Activated CD4-positive, alpha-beta T cell treated with anti-CD3 and anti-CD28 coated beads, Interleukin-2, amount 10 ng/mL, durations not matched to agents 7 days and 5 days (primary cell): ENCODE data around the gene ZFP92. TPM values are rescaled to one million over a fixed set of nuclear protein-coding genes. Genes with fewer than 3 reads are reported as not detected.
"Not testable (repeated sequence)": the region's sequence is repeated elsewhere in the genome, so short reads cannot be mapped to it uniquely, and the experiment has no call there.

Experiments
- CTCF ChIA-PET: fragments of 350-600 bp; sonication (Branson Sonifier 250); formaldehyde crosslinking; loops from one replicate; lab custom pipeline; 2021; ENCODE audit warnings: antibody characterized with exemption; lab: Charles Lee
- POLR2A ChIA-PET: fragments of 350-600 bp; sonication (Branson Sonifier 250); formaldehyde crosslinking; loops from one replicate; lab custom pipeline; 2021; ENCODE audit warnings: antibody characterized with exemption; lab: Charles Lee
- DNase-seq: peaks from one replicate; pipeline ENCODE4 v3.0.0-alpha.2; 2020
- H3K27ac Mint-ChIP-seq: one replicate; pipeline ENCODE4 v1.8.0; 2021; ENCODE audit warnings: mild to moderate bottlenecking, moderate library complexity, mixed read lengths
- H3K27me3 Mint-ChIP-seq: one replicate; pipeline ENCODE4 v1.8.0; 2021; ENCODE audit warnings: mixed read lengths
- H3K36me3 Mint-ChIP-seq: one replicate; pipeline ENCODE4 v1.8.0; 2021; ENCODE audit warnings: low read depth, mixed read lengths
- H3K4me1 Mint-ChIP-seq: one replicate; pipeline ENCODE4 v1.8.0; 2021; ENCODE audit warnings: mixed read lengths
- H3K4me3 Mint-ChIP-seq: one replicate; pipeline ENCODE4 v1.8.0; 2021; ENCODE audit warnings: mild to moderate bottlenecking, moderate library complexity, mixed read lengths
- H3K9me3 Mint-ChIP-seq: one replicate; pipeline ENCODE4 v1.8.0; 2021; ENCODE audit warnings: mixed read lengths
- total RNA-seq, 2 experiments: library from RNA; stranded (reverse); gene quantifications; one replicate each; pipeline ENCODE4 v1.2.3, GENCODE V29; 2021

Gene ZFP92
- total RNA-seq, 2 experiments from 2014 or later = 0.52 to 0.60 TPM

DNA sequence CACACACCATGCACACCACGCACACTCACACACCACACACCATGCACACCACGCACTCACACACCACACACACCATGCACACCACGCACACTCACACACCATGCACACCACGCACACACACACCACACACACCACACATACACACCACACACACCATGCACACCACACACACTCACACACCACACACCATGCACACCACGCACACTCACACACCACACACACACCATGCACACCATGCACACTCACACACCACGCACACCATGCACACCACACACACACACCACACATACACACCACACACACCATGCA is 21.9 kb upstream of the ZFP92 start:
- H3K36me3 Mint-ChIP-seq, POLR2A ChIA-PET, H3K9me3 Mint-ChIP-seq, H3K4me3 Mint-ChIP-seq, H3K4me1 Mint-ChIP-seq, DNase-seq, H3K27ac Mint-ChIP-seq, H3K27me3 Mint-ChIP-seq: not testable (repeated sequence)
- CTCF ChIA-PET = interaction anchor here (0.6 kb wide), 1 partner anchor 322 kb away, joined by 3 read pairs; no protein-coding TSS in a partner anchor

DNA sequence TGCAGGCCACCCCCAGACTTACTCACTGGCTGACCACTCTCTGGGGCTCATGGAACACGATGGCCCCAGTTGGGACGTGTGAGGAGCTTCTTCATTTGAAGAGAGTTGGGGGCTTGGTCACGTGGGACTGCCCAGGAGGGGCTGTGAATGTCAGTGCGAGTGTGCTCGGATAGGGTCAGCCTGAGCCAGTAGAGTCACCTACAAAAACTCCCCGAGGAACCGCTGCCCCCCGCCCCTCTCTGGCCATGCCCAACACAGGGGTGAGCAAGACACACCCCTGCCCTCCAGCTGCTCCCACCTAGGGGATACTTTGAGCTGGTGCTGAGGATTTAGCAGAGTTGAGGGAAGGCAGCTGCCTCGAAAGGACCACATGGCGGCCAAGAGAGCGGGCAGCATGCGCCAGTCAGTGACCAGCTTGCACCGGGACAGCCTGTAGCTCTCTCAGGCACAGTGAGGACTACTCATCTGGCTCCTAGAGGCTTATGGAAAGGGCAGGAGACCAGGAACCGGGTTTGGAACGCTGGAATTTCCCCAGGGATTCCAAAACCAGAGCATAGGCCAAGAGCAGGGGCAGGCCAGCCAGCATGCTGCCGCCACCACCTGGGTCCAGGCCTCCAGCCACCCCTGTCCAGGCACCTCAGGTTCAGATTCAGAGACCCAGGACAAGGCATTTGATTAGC is 18.5 kb upstream of the ZFP92 start:
- H3K9me3 Mint-ChIP-seq = no peaks in the 10 kb centered on the region
- no peak overlapping the region for H3K27ac Mint-ChIP-seq
- no peaks in the 10 kb centered on the region for H3K4me1 Mint-ChIP-seq
- H3K4me3 Mint-ChIP-seq = no peak overlapping the region
- CTCF ChIA-PET = interaction anchor here (1.3 to 1.6 kb wide), 2 partner anchors 11 to 14 kb away, joined by 3 read pairs; no protein-coding TSS in a partner anchor
- no peaks in the 10 kb centered on the region for H3K27me3 Mint-ChIP-seq
- H3K36me3 Mint-ChIP-seq = no peaks in the 10 kb centered on the region
- no peak for DNase-seq
- POLR2A ChIA-PET = no interaction called here

DNA sequence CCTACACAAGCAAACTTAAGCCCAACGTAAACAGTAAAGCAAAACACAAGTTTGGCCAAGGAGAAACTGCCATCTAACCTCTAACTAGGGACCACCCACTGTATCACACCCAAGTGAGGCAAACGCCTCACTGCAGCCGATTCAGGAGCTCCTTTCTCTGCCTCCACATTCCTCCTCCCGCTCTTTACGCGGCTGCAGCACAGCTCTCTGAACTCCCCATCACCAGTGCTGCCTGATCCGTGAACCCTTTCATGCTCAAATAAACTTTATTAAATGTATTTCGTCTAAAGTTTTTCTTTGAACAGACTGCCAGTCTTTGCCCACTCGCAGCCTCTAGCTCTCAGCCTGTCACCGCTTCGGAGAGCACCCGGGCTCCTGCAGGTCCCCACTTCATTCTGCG is 16.7 kb upstream of the ZFP92 start:
- ChIA-PET POLR2A (no interaction called here), CTCF (no interaction called here)
- Mint-ChIP-seq H3K4me1 (no peaks in the 10 kb centered on the region), H3K27ac (no peak overlapping the region), H3K9me3 (no peaks in the 10 kb centered on the region), H3K27me3 (no peaks in the 10 kb centered on the region), H3K36me3 (no peaks in the 10 kb centered on the region), H3K4me3 (no peak overlapping the region)
- no peak for DNase-seq

DNA sequence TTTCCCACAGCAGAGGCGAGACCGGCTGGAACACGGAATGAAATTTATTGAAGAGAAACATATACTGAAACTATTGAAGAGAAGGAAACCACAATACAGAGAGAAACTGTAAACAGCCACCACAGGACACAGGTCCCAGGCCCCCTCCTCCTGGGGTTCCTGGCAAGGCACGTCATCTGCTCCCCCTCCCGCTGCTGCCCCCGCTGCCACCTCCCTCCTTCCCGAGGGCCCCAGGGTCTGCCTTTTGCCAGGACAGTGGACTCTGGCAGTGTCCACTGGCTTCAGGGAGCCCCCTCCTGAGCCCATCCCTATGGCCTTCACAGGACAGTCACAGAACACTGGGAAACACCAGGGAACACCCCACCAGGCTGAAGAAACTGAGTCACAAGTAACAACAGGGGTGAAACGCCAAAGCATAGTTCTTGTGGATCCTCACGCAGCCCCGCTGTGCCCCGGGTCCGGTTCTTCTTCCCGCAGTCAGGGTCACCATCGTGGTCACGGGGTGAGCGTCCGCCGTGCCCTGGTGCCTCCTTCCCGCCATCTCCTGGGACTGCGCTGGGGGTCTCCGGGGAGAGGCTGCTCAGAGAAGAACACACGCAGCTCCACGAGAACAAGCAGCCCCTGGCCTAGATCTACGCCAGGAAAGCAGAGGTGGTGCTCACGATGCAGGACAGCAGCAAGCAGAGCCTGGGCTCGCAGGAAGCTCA is 15.5 kb upstream of the ZFP92 start:
- Mint-ChIP-seq H3K4me1 (peaks cover 1% of the 10 kb centered on the region), H3K27me3 (no peaks in the 10 kb centered on the region), H3K27ac (no peak overlapping the region), H3K36me3 (no peaks in the 10 kb centered on the region), H3K4me3 (no peak overlapping the region), H3K9me3 (no peaks in the 10 kb centered on the region)
- ChIA-PET CTCF (no interaction called here), POLR2A (no interaction called here)
- no peak for DNase-seq

DNA sequence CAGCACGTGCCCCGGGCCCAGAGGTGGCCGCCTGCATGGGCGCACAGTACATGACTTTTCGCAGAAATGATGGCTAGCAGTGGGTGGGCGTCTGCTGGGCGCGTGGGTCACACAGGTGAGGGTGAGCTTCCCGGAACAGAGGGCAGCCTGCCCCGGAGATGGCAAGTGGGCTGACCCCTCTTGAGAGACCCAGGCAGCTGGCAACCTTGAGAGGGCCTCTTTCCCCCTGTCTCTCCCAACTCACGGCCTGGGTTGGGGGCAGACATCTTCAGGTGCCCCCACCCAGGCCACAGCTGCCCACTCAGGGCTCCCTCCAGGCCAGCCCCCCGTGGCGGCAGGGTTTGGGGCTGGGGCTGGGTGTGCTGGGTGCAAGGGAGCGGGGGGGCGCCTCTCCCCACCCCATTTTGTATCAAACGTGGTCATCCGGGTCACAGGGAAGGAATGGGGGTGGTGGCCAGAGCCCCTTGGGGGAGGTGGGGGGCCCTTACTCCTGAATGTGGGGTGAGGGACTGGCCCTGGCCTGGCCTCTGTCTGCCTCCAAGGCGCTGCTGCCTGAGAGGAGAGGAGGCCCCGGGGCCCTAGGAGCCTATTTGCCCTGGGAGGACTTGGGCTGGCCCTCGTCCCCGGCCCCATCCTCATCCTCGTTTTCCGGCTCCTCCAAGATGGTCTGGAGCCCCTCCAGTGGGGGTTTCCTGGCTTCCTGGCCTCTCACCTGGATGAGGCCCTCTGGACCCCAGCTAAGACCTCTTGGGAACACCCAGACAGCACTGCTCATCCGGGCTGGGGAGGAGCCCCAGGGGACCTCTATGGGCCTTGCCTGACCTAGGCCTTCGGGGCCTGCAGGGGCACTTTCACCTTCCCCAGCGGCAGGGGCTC is 14.7 kb upstream of the ZFP92 start:
- Mint-ChIP-seq H3K27me3 (no peaks in the 10 kb centered on the region), H3K36me3 (no peaks in the 10 kb centered on the region), H3K4me3 (no peak overlapping the region), H3K9me3 (no peaks in the 10 kb centered on the region), H3K4me1 (peaks cover 1% of the 10 kb centered on the region), H3K27ac (no peak overlapping the region)
- POLR2A ChIA-PET = no interaction called here
- CTCF ChIA-PET = no interaction called here
- no peak for DNase-seq

DNA sequence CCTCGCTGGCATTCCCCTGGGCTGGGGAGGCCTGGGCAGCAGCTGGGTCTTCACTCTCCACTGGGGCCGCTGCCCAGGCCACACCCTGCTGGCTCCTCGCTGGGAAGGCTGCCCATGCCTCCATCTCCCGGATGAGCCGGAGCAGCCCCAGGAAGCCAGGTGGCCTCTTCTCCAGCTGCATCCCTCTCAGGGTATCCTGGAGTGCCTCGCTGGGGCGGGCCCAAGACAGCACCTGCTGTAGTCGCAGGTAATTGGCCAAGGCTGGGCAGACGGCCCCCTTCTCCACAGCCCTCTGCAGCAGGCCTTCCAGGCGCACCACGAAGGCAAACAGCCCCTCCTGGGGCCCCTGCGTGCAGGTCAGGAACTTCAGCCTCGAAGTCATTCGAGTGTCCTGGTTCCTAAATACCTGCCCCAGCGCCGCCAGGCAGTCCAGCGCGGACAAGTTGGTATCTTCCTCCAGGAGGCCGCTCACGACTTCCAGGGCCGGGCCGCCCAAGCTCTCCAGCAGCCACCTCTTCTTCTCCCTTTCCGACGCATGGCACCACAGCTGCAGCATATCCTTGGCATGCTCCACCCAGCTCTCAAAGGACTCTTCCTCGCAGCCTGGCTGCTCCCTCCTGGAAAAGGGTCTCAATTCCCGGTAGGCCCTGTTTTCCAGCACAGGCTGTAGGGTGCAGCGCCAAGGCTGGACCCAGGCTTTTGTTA is 13.9 kb upstream of the ZFP92 start:
- Mint-ChIP-seq H3K9me3 (no peaks in the 10 kb centered on the region), H3K4me3 (no peak overlapping the region), H3K36me3 (no peaks in the 10 kb centered on the region), H3K27me3 (peaks cover 3% of the 10 kb centered on the region), H3K4me1 (peaks cover 1% of the 10 kb centered on the region), H3K27ac (no peak overlapping the region)
- DNase-seq = no peak
- ChIA-PET POLR2A (no interaction called here), CTCF (no interaction called here)

DNA sequence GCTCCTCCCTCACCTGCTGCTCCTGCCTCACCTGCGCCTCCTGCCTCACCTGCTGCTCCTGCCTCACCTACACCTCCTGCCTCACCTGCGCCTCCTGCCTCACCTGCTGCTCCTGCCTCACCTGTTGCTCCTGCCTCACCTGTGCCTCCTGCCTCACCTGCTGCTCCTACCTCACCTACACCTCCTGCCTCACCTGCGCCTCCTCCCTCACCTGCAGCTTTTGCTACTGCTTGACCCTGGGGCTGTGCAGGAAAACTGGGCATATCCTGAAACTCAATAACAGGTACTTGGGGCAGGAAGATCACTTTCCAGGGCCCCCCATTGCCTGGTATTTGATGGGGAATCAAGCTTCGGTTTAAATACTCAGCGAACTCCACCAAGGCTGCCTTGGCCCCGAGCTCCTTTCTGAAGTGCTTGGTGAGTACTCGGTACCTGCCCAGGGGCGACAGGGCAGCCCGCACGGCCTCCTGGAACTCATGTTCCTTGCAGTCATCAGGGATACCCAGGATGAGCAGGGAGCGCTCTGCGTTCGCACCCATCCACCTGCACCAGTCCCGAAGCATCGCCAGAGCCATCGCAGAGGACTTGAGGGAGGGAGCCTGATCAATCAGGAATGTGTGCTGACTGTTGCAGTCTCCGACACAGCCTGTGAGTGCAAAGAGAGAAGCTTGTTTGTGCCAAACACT is 12.9 kb upstream of the ZFP92 start:
- POLR2A ChIA-PET = no interaction called here
- H3K36me3 Mint-ChIP-seq = no peaks in the 10 kb centered on the region
- DNase-seq = no peak

DNA sequence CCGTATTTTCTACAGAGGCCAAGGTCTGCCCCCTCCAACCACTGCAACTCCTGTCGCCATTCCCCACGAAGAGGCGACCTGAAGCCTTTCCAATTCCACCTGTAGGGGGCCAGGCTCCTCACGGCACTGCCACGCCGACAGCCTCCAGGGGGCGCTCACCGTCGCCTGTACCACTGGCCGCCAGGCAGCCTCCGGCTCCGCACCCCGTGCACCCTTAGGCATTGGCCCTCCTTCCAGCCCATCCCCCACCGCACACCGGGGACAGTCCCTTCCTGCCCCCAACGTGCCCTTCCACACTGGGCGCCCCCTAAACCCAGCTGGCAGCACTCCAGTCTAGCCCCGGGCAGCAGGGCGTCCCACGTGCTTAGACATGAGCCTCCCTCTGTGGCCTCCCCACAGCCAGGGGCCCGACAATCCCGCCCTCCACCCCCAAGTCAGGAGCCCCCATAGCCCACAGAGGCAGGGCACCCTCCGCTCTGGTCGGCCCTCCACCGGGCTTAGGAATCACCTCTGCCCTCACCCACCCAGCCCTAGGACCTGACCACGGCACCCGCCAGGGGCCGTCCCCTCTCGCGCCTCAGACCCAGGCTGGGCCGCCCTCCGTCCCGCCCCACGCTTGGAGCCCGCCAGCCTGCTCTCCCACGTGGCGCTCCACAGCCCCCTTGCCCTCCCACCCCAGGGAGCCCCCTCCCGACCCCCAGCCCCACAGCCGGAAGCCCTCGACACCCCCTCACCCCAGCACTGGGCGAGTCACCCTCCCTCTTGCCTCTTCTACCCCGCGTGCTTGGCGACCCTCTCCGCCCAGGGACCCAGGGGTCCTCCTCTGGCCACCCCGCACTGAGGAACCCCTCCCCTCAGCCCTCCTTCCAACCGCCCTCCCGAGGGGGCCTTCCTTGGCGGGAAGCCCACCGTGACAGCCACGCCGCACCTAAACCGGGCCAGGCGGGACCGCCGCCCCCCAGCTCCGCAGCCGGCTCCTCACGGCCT is 10.8 kb upstream of the ZFP92 start:
- CTCF ChIA-PET = no interaction called here
- Mint-ChIP-seq H3K4me3 (no peak overlapping the region), H3K9me3 (no peaks in the 10 kb centered on the region), H3K27ac (no peak overlapping the region), H3K4me1 (peaks cover 1% of the 10 kb centered on the region), H3K36me3 (no peaks in the 10 kb centered on the region), H3K27me3 (peaks cover 11% of the 10 kb centered on the region)
- POLR2A ChIA-PET = no interaction called here
- peak; percentile 58 for DNase-seq

More for the DNA sequence above, 12.9 kb upstream of the ZFP92 start:
- CTCF ChIA-PET = interaction anchor here (0.6 to 1.3 kb wide), 2 partner anchors 188 to 366 kb away, joined by 3 read pairs; no protein-coding TSS in a partner anchor
- Mint-ChIP-seq H3K9me3 (no peaks in the 10 kb centered on the region), H3K4me1 (peaks cover 1% of the 10 kb centered on the region), H3K27me3 (peaks cover 7% of the 10 kb centered on the region), H3K4me3 (no peak overlapping the region), H3K27ac (no peak overlapping the region)

DNA sequence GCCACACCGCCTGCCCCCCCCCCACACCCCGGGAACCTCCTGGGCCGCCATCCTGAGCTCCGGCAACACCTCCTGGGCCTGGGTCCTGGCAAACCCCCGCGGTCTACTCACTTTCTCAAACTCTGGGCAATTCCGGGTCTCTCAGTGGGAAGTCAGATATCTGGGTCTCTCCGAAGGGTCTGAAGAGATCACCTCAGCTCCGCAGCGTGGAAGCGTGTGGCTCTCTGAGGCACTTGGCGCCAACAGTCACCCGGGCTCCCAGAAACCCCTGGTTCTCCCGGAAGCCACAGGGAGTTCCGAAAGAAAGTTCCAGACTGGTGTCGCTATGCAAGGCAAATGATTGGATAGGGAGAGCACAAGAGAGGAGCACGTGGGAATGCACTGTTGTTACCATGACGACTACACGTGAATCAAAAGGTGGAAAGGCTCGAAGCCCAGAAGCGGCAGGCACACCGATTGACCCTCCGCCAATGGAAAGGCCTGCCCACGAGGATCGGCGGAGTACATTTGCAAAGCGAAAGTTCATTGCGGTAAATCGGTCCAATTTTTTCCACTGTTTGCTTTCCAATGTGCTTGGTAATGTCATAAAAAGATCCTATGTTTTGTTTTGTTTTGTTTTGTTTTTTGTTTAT is 10.0 kb upstream of the ZFP92 start, which contains the start of gene PNMA6E:
TSS of gene PNMA6E (minus strand) at position 218 of the 632 bp plus-strand sequence. CDS start 2,501 bp downstream, outside the sequence.
- H3K27me3 Mint-ChIP-seq = peaks cover 11% of the 10 kb centered on the region
- peaks cover 1% of the 10 kb centered on the region for H3K4me1 Mint-ChIP-seq
- no peak for DNase-seq
- no peak within 1 kb of the TSS for H3K4me3 Mint-ChIP-seq
- no peak within 1 kb of the TSS for H3K27ac Mint-ChIP-seq
- ChIA-PET POLR2A (no interaction called here), CTCF (no interaction called here)
- no peaks in the 10 kb centered on the region for H3K36me3 Mint-ChIP-seq
- no peaks in the 10 kb centered on the region for H3K9me3 Mint-ChIP-seq

DNA sequence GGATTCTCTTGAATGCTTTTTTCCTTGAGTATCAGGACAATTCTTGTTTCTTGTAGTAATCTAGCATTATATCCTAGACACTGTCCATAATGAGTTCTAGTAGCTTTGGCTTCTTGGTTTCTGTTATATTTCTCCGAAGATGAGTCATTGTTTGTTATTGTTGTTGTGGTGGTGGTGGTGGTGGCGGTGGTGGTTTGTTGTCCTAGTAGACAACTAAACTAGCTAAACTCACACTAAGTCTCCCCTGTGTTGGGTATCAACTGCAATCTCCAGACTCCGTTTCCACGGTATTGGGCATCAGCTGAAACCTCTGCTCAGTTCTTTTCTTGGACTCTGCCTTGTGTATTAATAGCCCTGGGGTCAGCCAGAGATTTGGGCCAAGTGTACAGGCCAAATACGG is 6.9 kb upstream of the ZFP92 start:
- H3K4me3 Mint-ChIP-seq, CTCF ChIA-PET: not testable (repeated sequence)
- peaks cover 11% of the 10 kb centered on the region for H3K27me3 Mint-ChIP-seq

DNA sequence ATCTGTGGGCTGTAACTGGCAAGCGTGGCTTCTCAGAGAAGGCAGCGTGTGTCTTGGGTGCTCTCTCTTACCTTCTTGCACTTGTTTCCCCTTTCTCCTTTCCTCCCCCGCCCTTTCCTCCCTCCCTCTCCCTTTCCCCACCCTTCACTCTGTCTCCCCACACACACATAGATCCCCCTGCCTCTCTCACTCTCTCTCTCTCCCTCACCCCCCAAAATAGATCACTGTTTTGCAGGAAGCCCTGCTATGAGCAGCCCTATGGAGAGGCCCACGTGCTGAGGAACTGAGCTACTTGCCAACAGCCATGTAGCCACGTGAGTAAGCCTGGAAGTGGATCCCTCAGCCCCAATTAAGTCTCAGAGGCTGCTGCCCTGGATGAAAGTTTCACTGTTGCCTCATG is 5.8 kb upstream of the ZFP92 start:
- POLR2A ChIA-PET = no interaction called here
- no peaks in the 10 kb centered on the region for H3K36me3 Mint-ChIP-seq

More for the DNA sequence above, 6.9 kb upstream of the ZFP92 start:
- not testable (repeated sequence) for H3K36me3 Mint-ChIP-seq, H3K4me1 Mint-ChIP-seq, H3K9me3 Mint-ChIP-seq, H3K27ac Mint-ChIP-seq, DNase-seq
- POLR2A ChIA-PET = interaction anchor here (0.7 kb wide), 1 partner anchor 19 kb away, joined by 4 read pairs; no protein-coding TSS in a partner anchor

More for the DNA sequence above, 5.8 kb upstream of the ZFP92 start:
- Mint-ChIP-seq H3K9me3 (no peaks in the 10 kb centered on the region), H3K27ac (no peak overlapping the region), H3K27me3 (peaks cover 11% of the 10 kb centered on the region), H3K4me1 (no peaks in the 10 kb centered on the region), H3K4me3 (no peak overlapping the region)
- DNase-seq = no peak
- CTCF ChIA-PET = no interaction called here
